Measurements from ENCODE around the gene CNTN4.

CNTN4 gene

DNA sequence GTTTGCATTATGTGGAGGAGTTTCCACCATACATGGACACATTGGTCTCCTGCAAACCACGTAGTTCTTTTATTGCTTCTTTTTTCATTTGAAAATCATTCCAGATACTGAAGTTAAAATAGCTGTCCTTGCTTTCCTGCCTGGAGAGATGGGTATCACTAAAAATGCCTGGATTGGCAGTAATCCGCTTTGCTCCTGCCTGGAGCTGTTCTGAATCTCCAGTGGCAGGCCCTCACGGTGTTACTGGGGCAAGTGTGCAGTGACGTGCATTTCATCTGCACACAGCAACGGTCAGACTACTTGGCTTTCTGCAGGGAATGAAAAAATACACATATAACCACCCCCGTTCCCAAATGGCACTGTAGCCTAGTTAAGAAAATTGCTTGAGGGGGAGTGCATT lies 738.6 kb downstream of the CNTN4 start:
- H3K4me2 ChIP-seq (ENCODE audit: low read depth, low read length): no peak overlapping the region
- no peaks in the 10 kb centered on the region for H3K27me3 ChIP-seq (replicated peaks; ENCODE audit: insufficient read depth, low read length)
- no peak overlapping the region for H3K4me3 ChIP-seq (ENCODE audit: low read length)
- no peaks in the 10 kb centered on the region for H3K4me1 ChIP-seq (ENCODE audit: low read length)
- DNase-seq: no peak
- no peaks in the 10 kb centered on the region for H3F3A ChIP-seq (ENCODE audit: insufficient read depth, low read length)
- H3K27ac ChIP-seq (ENCODE audit: low read length): no peak overlapping the region
- H3K9me2 ChIP-seq (replicated peaks; ENCODE audit: insufficient read depth, low read length): no peaks in the 10 kb centered on the region
- TF ChIP-seq EZH2phosphoT487 (IDR thresholded peaks at IDR 0.05; ENCODE audit: low read length) (no peak), EZH2 (optimal IDR thresholded peaks at IDR 0.05; ENCODE audit: low read depth, low read length) (no peak)
- TF ChIP-seq, protein P1, sequence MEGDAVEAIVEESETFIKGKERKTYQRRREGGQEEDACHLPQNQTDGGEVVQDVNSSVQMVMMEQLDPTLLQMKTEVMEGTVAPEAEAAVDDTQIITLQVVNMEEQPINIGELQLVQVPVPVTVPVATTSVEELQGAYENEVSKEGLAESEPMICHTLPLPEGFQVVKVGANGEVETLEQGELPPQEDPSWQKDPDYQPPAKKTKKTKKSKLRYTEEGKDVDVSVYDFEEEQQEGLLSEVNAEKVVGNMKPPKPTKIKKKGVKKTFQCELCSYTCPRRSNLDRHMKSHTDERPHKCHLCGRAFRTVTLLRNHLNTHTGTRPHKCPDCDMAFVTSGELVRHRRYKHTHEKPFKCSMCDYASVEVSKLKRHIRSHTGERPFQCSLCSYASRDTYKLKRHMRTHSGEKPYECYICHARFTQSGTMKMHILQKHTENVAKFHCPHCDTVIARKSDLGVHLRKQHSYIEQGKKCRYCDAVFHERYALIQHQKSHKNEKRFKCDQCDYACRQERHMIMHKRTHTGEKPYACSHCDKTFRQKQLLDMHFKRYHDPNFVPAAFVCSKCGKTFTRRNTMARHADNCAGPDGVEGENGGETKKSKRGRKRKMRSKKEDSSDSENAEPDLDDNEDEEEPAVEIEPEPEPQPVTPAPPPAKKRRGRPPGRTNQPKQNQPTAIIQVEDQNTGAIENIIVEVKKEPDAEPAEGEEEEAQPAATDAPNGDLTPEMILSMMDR (IDR thresholded peaks at IDR 0.05; ENCODE audit: low read length): no peak
- H3K9me3 ChIP-seq (replicated peaks; ENCODE audit: insufficient read depth, low read length): no peaks in the 10 kb centered on the region
- H3K36me3 ChIP-seq (replicated peaks; ENCODE audit: insufficient read depth, low read length): no peaks in the 10 kb centered on the region
- no peaks in the 10 kb centered on the region for H3K79me2 ChIP-seq (ENCODE audit: low read length)
- H4K20me1 ChIP-seq (ENCODE audit: insufficient read depth, low read length): no peaks in the 10 kb centered on the region
- no peak overlapping the region for H2AFZ ChIP-seq (ENCODE audit: low read length)
- no peak overlapping the region for H3K9ac ChIP-seq (ENCODE audit: low read length)

DNA sequence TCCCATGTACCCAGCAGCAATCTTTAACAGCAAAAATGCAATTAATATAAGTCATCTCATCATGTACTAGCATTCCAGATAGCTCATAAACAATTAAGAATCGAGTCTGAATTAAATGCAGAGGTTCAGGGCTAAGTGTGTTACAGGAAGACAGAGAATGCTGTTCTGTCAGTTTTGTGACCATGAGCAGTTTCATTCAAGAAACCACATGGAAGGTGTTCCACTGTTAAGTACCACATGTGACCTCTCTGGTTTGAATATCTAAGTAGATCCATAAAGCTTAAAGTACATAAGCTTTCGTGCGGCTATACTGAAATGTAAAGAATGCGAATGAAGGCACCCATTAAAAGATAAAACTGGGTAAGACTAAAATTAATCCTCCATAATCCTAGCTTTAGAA lies 739.2 kb downstream of the CNTN4 start:
- H3K4me3 ChIP-seq (ENCODE audit: low read length): no peak overlapping the region
- H3K4me2 ChIP-seq (ENCODE audit: low read depth, low read length): no peak overlapping the region
- H3K9ac ChIP-seq (ENCODE audit: low read length): no peak overlapping the region
- TF ChIP-seq, protein P1 (IDR thresholded peaks at IDR 0.05; ENCODE audit: low read length): no peak
- TF ChIP-seq EZH2phosphoT487 (IDR thresholded peaks at IDR 0.05; ENCODE audit: low read length): no peak
- TF ChIP-seq EZH2 (optimal IDR thresholded peaks at IDR 0.05; ENCODE audit: low read depth, low read length): no peak
- H3K36me3 ChIP-seq (replicated peaks; ENCODE audit: insufficient read depth, low read length): no peaks in the 10 kb centered on the region
- H3F3A ChIP-seq (ENCODE audit: insufficient read depth, low read length): no peaks in the 10 kb centered on the region
- H3K27ac ChIP-seq (ENCODE audit: low read length): no peak overlapping the region
- no peaks in the 10 kb centered on the region for H3K9me2 ChIP-seq (replicated peaks; ENCODE audit: insufficient read depth, low read length)
- DNase-seq: peak; percentile 59
- H3K79me2 ChIP-seq (ENCODE audit: low read length): no peaks in the 10 kb centered on the region
- H3K27me3 ChIP-seq (replicated peaks; ENCODE audit: insufficient read depth, low read length): no peaks in the 10 kb centered on the region
- no peaks in the 10 kb centered on the region for H3K9me3 ChIP-seq (replicated peaks; ENCODE audit: insufficient read depth, low read length)
- no peaks in the 10 kb centered on the region for H3K4me1 ChIP-seq (ENCODE audit: low read length)
- H2AFZ ChIP-seq (ENCODE audit: low read length): no peak overlapping the region
- no peaks in the 10 kb centered on the region for H4K20me1 ChIP-seq (ENCODE audit: insufficient read depth, low read length)

DNA sequence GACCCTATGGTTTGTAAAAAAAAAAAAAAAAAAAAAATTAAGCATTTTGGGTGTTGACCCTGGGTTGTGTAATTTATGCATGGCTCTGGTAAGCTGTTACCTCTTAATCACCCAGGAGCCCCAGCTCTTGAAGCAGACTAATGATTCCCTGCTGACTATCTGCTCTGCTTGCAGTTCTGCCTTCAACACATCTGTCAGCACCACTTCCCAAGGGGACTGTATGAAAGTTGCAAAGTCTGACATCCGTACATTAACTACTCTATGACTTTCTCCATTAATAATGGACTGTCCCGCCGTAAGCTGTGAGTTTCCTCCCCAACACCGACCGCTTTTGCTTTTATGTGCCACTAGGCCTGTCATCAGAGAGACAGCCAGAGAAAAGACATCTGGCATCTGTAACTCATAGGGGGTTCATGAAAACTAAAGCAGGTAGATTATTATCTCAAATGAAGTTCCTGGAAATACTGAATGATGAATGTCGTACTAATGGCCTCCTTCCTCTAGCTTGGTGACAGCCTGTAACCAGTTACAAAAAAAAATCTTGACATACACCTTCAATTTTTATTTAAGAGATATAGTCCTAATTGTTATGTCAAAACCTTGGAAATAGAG lies 740.0 kb downstream of the CNTN4 start:
- H3F3A ChIP-seq (ENCODE audit: insufficient read depth, low read length): no peaks in the 10 kb centered on the region
- no peak overlapping the region for H3K4me3 ChIP-seq (ENCODE audit: low read length)
- H3K4me2 ChIP-seq (ENCODE audit: low read depth, low read length): no peak overlapping the region
- DNase-seq: no peak
- no peaks in the 10 kb centered on the region for H3K9me2 ChIP-seq (replicated peaks; ENCODE audit: insufficient read depth, low read length)
- H2AFZ ChIP-seq (ENCODE audit: low read length): no peak overlapping the region
- H3K79me2 ChIP-seq (ENCODE audit: low read length): no peaks in the 10 kb centered on the region
- H4K20me1 ChIP-seq (ENCODE audit: insufficient read depth, low read length): no peaks in the 10 kb centered on the region
- TF ChIP-seq EZH2 (optimal IDR thresholded peaks at IDR 0.05; ENCODE audit: low read depth, low read length) (no peak), EZH2phosphoT487 (IDR thresholded peaks at IDR 0.05; ENCODE audit: low read length) (no peak)
- TF ChIP-seq, protein P1 (IDR thresholded peaks at IDR 0.05; ENCODE audit: low read length): no peak
- no peak overlapping the region for H3K27ac ChIP-seq (ENCODE audit: low read length)
- no peaks in the 10 kb centered on the region for H3K27me3 ChIP-seq (replicated peaks; ENCODE audit: insufficient read depth, low read length)
- no peaks in the 10 kb centered on the region for H3K9me3 ChIP-seq (replicated peaks; ENCODE audit: insufficient read depth, low read length)
- H3K4me1 ChIP-seq (ENCODE audit: low read length): no peaks in the 10 kb centered on the region
- H3K36me3 ChIP-seq (replicated peaks; ENCODE audit: insufficient read depth, low read length): no peaks in the 10 kb centered on the region
- H3K9ac ChIP-seq (ENCODE audit: low read length): no peak overlapping the region
